HEK293 (cell line): ENCODE measurements around the gene IGF2BP2.

Experiments
- CTCF ChIA-PET: fragments of 350-600 bp; formaldehyde crosslinking; extraction: SDS; loops from one replicate; lab custom pipeline; 2021; ENCODE audit warnings: antibody characterized with exemption; lab: Yijun Ruan, JAX
- POLR2A ChIA-PET: fragments of 300-600 bp; formaldehyde crosslinking; extraction: SDS; loops from one replicate; lab custom pipeline; 2020; ENCODE audit warnings: antibody characterized with exemption, inconsistent platforms; lab: Yijun Ruan, JAX
- H3K27ac ChIP-seq: fragments of 200-500 bp; sonication (Bioruptor generic); 2 replicates; pipeline ENCODE4 v1.5.1; 2014; ENCODE audit warnings: low read depth, low read length, control low read depth, inconsistent platforms; ENCODE audit errors: extremely low read depth
- H3K36me3 ChIP-seq, 2 experiments: fragments of 200-500 bp in 1 of 2; sonication (Bioruptor generic) in 1 of 2; 1 replicate in 1 of 2; 2 replicates in 1 of 2; pipeline ENCODE4 v1.5.1; 2014 to 2017; ENCODE audit warnings: inconsistent platforms in 2 of 2, low read length in 2 of 2; ENCODE audit not compliant: control insufficient read depth in 2 of 2, insufficient read depth in 1 of 2
- H3K4me1 ChIP-seq: fragments of 200-500 bp; sonication (Bioruptor generic); 2 replicates; pipeline ENCODE4 v1.5.1; 2014; ENCODE audit warnings: mild to moderate bottlenecking, low read length, inconsistent platforms; ENCODE audit not compliant: control insufficient read depth, insufficient read depth
- H3K4me3 ChIP-seq: 2 replicates; pipeline ENCODE4 v1.5.1; 2011; ENCODE audit warnings: low read depth, mild to moderate bottlenecking, control low read depth, low read length, moderate library complexity
- H3K9me3 ChIP-seq: fragments of 200-500 bp; sonication (Bioruptor generic); 2 replicates; pipeline ENCODE4 v1.5.1; 2014; ENCODE audit warnings: low read depth, low read length, inconsistent platforms; ENCODE audit not compliant: control insufficient read depth, insufficient read depth
- CTCF ChIP-seq: fragments of 450-650 bp; formaldehyde crosslinking; IDR thresholded peaks from 2 replicates; pipeline ENCODE4 v1.5.1; 2016; ENCODE audit warnings: missing biosample characterization, missing genetic modification characterization
- HOXA7 ChIP-seq: sonication (generic); formaldehyde crosslinking; IDR thresholded peaks from 2 replicates; pipeline ENCODE4 v1.8.1; 2022; ENCODE audit warnings: missing genetic modification reagents, borderline replicate concordance
- OSR2 ChIP-seq: fragments of 450-650 bp; formaldehyde crosslinking; IDR thresholded peaks from 2 replicates; pipeline ENCODE4 v1.5.1; 2016; ENCODE audit warnings: missing biosample characterization, missing genetic modification characterization
- PRDM6 ChIP-seq: fragments of 450-650 bp; formaldehyde crosslinking; IDR thresholded peaks from 2 replicates; pipeline ENCODE4 v1.5.1; 2017; ENCODE audit warnings: missing biosample characterization, missing genetic modification characterization
- SP7 ChIP-seq: fragments of 450-650 bp; formaldehyde crosslinking; IDR thresholded peaks from 2 replicates; pipeline ENCODE4 v1.5.1; 2016; ENCODE audit warnings: missing biosample characterization, missing genetic modification characterization
- YY2 ChIP-seq: fragments of 450-650 bp; formaldehyde crosslinking; IDR thresholded peaks from 2 replicates; pipeline ENCODE4 v1.5.1; 2016; ENCODE audit warnings: missing biosample characterization, missing genetic modification characterization
- ZBTB21 ChIP-seq: fragments of 450-650 bp; formaldehyde crosslinking; IDR thresholded peaks from 2 replicates; pipeline ENCODE4 v1.5.1; 2017; ENCODE audit warnings: missing biosample characterization, missing genetic modification characterization
- ZBTB44 ChIP-seq: fragments of 450-650 bp; IDR thresholded peaks from 2 replicates; pipeline ENCODE4 v1.5.1; 2018; ENCODE audit warnings: missing biosample characterization, mild to moderate bottlenecking, missing genetic modification characterization
- ZFP41 ChIP-seq: fragments of 450-650 bp; formaldehyde crosslinking; IDR thresholded peaks from 2 replicates; pipeline ENCODE4 v1.5.1; 2016; ENCODE audit warnings: missing biosample characterization, missing genetic modification characterization, borderline replicate concordance
- ZNF133 ChIP-seq: fragments of 450-650 bp; formaldehyde crosslinking; IDR thresholded peaks from 2 replicates; pipeline ENCODE4 v1.5.1; 2016; ENCODE audit warnings: missing biosample characterization, missing genetic modification characterization
- ZNF148 ChIP-seq: fragments of 450-650 bp; formaldehyde crosslinking; IDR thresholded peaks from 2 replicates; pipeline ENCODE4 v1.5.0; 2017; ENCODE audit warnings: missing biosample characterization, missing genetic modification characterization, borderline replicate concordance
- ZNF157 ChIP-seq: fragments of 450-650 bp; formaldehyde crosslinking; IDR thresholded peaks from 2 replicates; pipeline ENCODE4 v1.5.1; 2016; ENCODE audit warnings: missing biosample characterization, missing genetic modification characterization
- ZNF248 ChIP-seq: fragments of 450-650 bp; formaldehyde crosslinking; IDR thresholded peaks from 2 replicates; pipeline ENCODE4 v1.5.1; 2017; ENCODE audit warnings: missing biosample characterization, missing genetic modification characterization
- ZNF266 ChIP-seq: fragments of 450-650 bp; formaldehyde crosslinking; IDR thresholded peaks from 2 replicates; pipeline ENCODE4 v1.5.1; 2016; ENCODE audit warnings: missing biosample characterization, missing genetic modification characterization, low read depth
- ZNF549 ChIP-seq: fragments of 450-650 bp; IDR thresholded peaks from 2 replicates; pipeline ENCODE4 v1.5.1; 2018; ENCODE audit warnings: missing biosample characterization, missing genetic modification characterization, mild to moderate bottlenecking, inconsistent platforms, moderate library complexity
- ZNF621 ChIP-seq: fragments of 450-650 bp; formaldehyde crosslinking; IDR thresholded peaks from 2 replicates; pipeline ENCODE4 v1.5.1; 2017; ENCODE audit warnings: missing biosample characterization, missing genetic modification characterization
- ZNF670 ChIP-seq: fragments of 450-650 bp; formaldehyde crosslinking; IDR thresholded peaks from 2 replicates; pipeline ENCODE4 v1.5.1; 2016; ENCODE audit warnings: missing biosample characterization, missing genetic modification characterization, low read depth
- ZNF768 ChIP-seq: fragments of 450-650 bp; formaldehyde crosslinking; IDR thresholded peaks from 2 replicates; pipeline ENCODE4 v1.5.1; 2018; ENCODE audit warnings: missing biosample characterization, mild to moderate bottlenecking, missing genetic modification characterization
- ZSCAN5A ChIP-seq: fragments of 450-650 bp; formaldehyde crosslinking; IDR thresholded peaks from 2 replicates; pipeline ENCODE4 v1.5.1; 2016; ENCODE audit warnings: missing biosample characterization, missing genetic modification characterization
- ZXDB ChIP-seq: fragments of 450-650 bp; formaldehyde crosslinking; IDR thresholded peaks from 2 replicates; pipeline ENCODE4 v1.5.1; 2016; ENCODE audit warnings: missing biosample characterization, missing genetic modification characterization

Gene IGF2BP2

DNA sequence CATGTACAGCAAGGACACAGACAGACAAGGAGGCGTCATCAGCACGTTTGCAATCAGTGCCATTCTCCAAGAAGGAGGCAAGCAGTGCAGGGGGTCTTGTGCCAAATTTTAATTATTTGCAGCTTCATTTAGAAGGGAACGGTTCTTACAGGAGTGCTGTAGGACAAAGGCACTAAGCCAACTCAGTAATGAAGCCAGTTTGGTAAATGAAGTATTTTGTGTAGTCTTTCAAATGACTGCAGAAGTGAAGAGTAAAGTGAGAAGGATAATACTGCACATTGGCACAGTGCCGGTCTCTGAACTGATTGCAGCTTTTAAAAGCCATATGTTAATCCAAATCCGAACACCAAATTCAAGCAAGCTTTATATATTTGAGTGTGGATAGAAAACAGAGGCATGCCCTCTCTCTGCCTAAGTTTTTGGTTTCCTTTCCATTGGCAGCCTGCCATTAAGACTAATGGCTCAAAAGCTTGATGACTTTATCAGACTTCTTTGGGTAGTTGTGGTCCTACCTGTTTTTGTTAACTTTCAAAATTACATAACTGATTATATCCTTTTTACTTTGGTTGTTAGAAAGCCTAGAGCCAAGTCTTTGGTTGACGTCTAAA, 137.5 kb downstream of the IGF2BP2 start (continued):
- TF ChIP-seq OSR2 (tag by site-specific recombination) (no peak), ZNF133 (tag by site-specific recombination) (no peak), ZNF248 (no peak)

DNA sequence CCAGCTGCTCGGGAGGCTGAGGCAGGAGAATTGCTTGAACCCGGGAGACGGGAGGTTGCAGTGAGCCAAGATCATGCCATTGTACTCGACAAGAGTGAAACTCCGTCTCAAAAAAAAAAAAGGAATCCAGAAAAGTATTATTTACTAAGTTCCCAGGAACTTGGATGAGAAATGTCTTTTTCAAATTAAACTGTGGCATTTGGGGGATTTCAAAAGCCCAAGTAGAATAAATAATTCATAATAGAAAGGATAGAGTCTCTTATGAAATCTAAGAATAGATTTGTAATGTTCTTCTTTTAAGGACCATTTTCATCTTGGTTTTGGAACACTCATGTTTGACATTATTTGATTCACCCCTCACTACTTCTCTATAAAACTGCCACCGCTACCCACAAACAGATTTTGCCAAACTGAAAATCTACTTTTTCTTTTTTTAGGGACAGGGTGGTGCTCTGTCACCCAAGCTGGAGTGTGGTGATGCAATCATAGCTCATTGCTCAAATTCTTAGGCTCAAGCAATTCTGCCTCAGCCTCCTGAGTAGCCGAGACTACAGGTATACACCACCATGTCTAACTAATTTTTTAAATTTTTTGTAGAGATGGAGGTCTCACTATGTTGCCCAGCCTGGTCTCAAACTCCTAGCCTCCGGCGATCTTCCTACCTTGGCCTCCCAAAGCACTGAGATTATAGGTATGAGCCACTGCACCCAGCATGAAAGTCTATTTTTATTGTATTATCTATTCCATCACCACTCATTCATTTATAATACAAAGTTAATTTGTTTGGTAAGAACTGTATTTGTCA, 139.4 kb downstream of the IGF2BP2 start:
- ChIA-PET CTCF (interaction anchor here (1.3 kb wide), 1 partner anchor 8 kb away, joined by 5 read pairs; no protein-coding TSS in a partner anchor), POLR2A (no interaction called here)
- TF ChIP-seq ZXDB (tag by site-specific recombination) (no peak), PRDM6 (tag by site-specific recombination) (no peak), ZNF266 (no peak), SP7 (no peak), HOXA7 (no peak), CTCF (tag by site-specific recombination) (no peak), ZBTB44 (no peak), ZNF157 (tag by site-specific recombination) (no peak), YY2 (tag by site-specific recombination) (no peak), ZNF670 (no peak), ZFP41 (tag by site-specific recombination) (no peak), ZNF768 (tag by site-specific recombination) (no peak), ZNF621 (no peak), ZNF148 (no peak), ZBTB21 (tag by site-specific recombination) (no peak), ZNF549 (no peak), ZSCAN5A (no peak)
- TF ChIP-seq, all 188 proteins: peak for 0
- H3K27ac ChIP-seq = no peak overlapping the region
- no peaks in the 10 kb centered on the region for H3K4me1 ChIP-seq
- H3K4me3 ChIP-seq = no peak overlapping the region
- H3K9me3 ChIP-seq = no peaks in the 10 kb centered on the region
- H3K36me3 ChIP-seq = peaks cover 27 to 68% of the 10 kb centered on the region in 2 experiments
